H1 (cell line): ENCODE results near the gene XIRP1. TPM values are rescaled to one million over a fixed set of nuclear protein-coding genes. Genes with fewer than 3 reads are reported as not detected.
A peak's percentile ranks its signal among the peaks of the same experiment; 100 is the strongest.

ENCODE experiments used
- CTCF ChIA-PET: fragments of 300-600 bp; sonication (Branson Sonifier 250); formaldehyde crosslinking; loops from one replicate; lab custom pipeline; 2021; ENCODE audit not compliant: partially characterized antibody; lab: Charles Lee
- POLR2A ChIA-PET: fragments of 300-600 bp; sonication (Branson Sonifier 250); formaldehyde crosslinking; loops from one replicate; lab custom pipeline; 2021; ENCODE audit warnings: inconsistent platforms; ENCODE audit not compliant: partially characterized antibody; lab: Charles Lee
- DNase-seq, 2 experiments: peaks; one replicate each; pipeline versions ENCODE4 v3.0.0 to v3.0.0-alpha.2; 2010 to 2022; ENCODE audit warnings: low spot score in 2 of 2, low read depth in 1 of 2, mixed read lengths in 1 of 2
- FAIRE-seq: peaks from 2 replicates; lab custom pipeline; 2011; peaks lifted over from hg19 to GRCh38; lab: Jason Lieb, UNC
- H2AFZ ChIP-seq: 2 replicates; pipeline ENCODE4 v1.8.1; 2012; ENCODE audit warnings: low read length, inconsistent platforms
- H2AK5ac ChIP-seq: 2 replicates; pipeline ENCODE4 v1.6.1; 2013; ENCODE audit warnings: low read depth, low read length
- H2BK120ac ChIP-seq: replicated peaks from 2 replicates; pipeline ENCODE3; 2013; ENCODE audit warnings: low read depth, low read length, inconsistent platforms
- H2BK12ac ChIP-seq: 2 replicates; pipeline ENCODE4 v1.6.1; 2013; ENCODE audit warnings: low read depth, low read length
- H2BK15ac ChIP-seq: 2 replicates; pipeline ENCODE4 v1.6.1; 2013; ENCODE audit warnings: low read length
- H2BK20ac ChIP-seq: 2 replicates; pipeline ENCODE4 v1.6.1; 2013; ENCODE audit warnings: low read length
- H2BK5ac ChIP-seq: 2 replicates; pipeline ENCODE4 v1.6.1; 2013; ENCODE audit warnings: low read depth, low read length
- H3K14ac ChIP-seq: 2 replicates; pipeline ENCODE4 v1.6.1; 2013; ENCODE audit warnings: inconsistent platforms; ENCODE audit not compliant: insufficient read length
- H3K18ac ChIP-seq: 2 replicates; pipeline ENCODE4 v1.6.1; 2013; ENCODE audit warnings: low read length; ENCODE audit errors: extremely low read depth
- H3K23ac ChIP-seq: 2 replicates; pipeline ENCODE4 v1.6.1; 2013; ENCODE audit warnings: inconsistent platforms; ENCODE audit not compliant: insufficient read length
- H3K23me2 ChIP-seq: 2 replicates; pipeline ENCODE4 v1.6.1; 2013; ENCODE audit warnings: low read depth, low read length
- H3K27ac ChIP-seq: 2 replicates; pipeline ENCODE4 v1.6.1; 2011; ENCODE audit warnings: low read depth, low read length, inconsistent platforms
- H3K27me3 ChIP-seq, 4 experiments: replicated peaks in 1 of 4; 1 replicate in 1 of 4; 2 replicates in 3 of 4; pipeline versions ENCODE4 v1.6.1 to v1.8.1; 2011 to 2013; ENCODE audit warnings: low read length in 3 of 4, mild to moderate bottlenecking in 3 of 4, inconsistent platforms in 2 of 4, mixed read lengths in 2 of 4, moderate library complexity in 1 of 4; ENCODE audit not compliant: control insufficient read depth in 3 of 4, insufficient read depth in 3 of 4; ENCODE audit errors: extremely low read depth in 1 of 4
- H3K36me3 ChIP-seq, 4 experiments: 2 replicates each; pipeline versions ENCODE4 v1.6.1 to v1.8.1; 2011 to 2013; ENCODE audit warnings: mild to moderate bottlenecking in 4 of 4, low read length in 3 of 4, moderate library complexity in 2 of 4, control low read depth in 1 of 4, inconsistent platforms in 1 of 4; ENCODE audit not compliant: insufficient read depth in 4 of 4, control insufficient read depth in 2 of 4
- H3K4ac ChIP-seq: replicated peaks from 2 replicates; pipeline ENCODE3; 2013; ENCODE audit warnings: low read length, low read depth, mixed read lengths, inconsistent platforms; ENCODE audit not compliant: insufficient read length
- H3K4me1 ChIP-seq, 4 experiments: replicated peaks in 1 of 4; 1 replicate in 1 of 4; 2 replicates in 3 of 4; pipeline versions ENCODE4 v1.6.1 to v1.8.1; 2011 to 2013; ENCODE audit warnings: low read length in 3 of 4, inconsistent platforms in 2 of 4, mixed read lengths in 1 of 4; ENCODE audit not compliant: insufficient read depth in 4 of 4, control insufficient read depth in 3 of 4
- H3K4me2 ChIP-seq, 2 experiments: 2 replicates each; pipeline versions ENCODE4 v1.6.1 to v1.8.1; 2011 to 2013; ENCODE audit warnings: low read depth in 2 of 2, low read length in 2 of 2, control low read depth in 1 of 2, inconsistent platforms in 1 of 2, mild to moderate bottlenecking in 1 of 2; ENCODE audit not compliant: insufficient read depth in 1 of 2
- H3K4me3 ChIP-seq, 4 experiments: fragments of 200-600, 300-600 bp in 1 of 4; sonication (generic), shearing (Covaris generic), sonication (Bioruptor Twin) in 1 of 4; 2 replicates each; pipeline versions ENCODE4 v1.5.1 to v1.8.1; 2011 to 2016; ENCODE audit warnings: low read length in 4 of 4, low read depth in 3 of 4, control low read depth in 2 of 4, inconsistent platforms in 2 of 4, mild to moderate bottlenecking in 2 of 4, mixed read lengths in 1 of 4, moderate library complexity in 1 of 4; ENCODE audit not compliant: insufficient read depth in 2 of 4; ENCODE audit errors: extremely low read depth in 1 of 4
- H3K56ac ChIP-seq: replicated peaks from 2 replicates; pipeline ENCODE3; 2013; ENCODE audit warnings: low read depth, mild to moderate bottlenecking, mixed read lengths, low read length, inconsistent platforms; ENCODE audit not compliant: insufficient read length
- H3K79me1 ChIP-seq: 2 replicates; pipeline ENCODE4 v1.6.1; 2013; ENCODE audit warnings: low read depth, low read length, control low read depth
- H3K79me2 ChIP-seq, 2 experiments: 2 replicates each; pipeline versions ENCODE4 v1.6.1 to v1.8.1; 2012 to 2013; ENCODE audit warnings: low read length in 2 of 2, mild to moderate bottlenecking in 2 of 2, inconsistent platforms in 1 of 2; ENCODE audit not compliant: insufficient read depth in 2 of 2, control insufficient read depth in 1 of 2
- H3K9ac ChIP-seq, 4 experiments: replicated peaks in 1 of 4; 1 replicate in 1 of 4; 2 replicates in 3 of 4; pipeline versions ENCODE4 v1.6.1 to v1.8.1; 2011 to 2013; ENCODE audit warnings: low read depth in 3 of 4, low read length in 3 of 4, control low read depth in 2 of 4, mild to moderate bottlenecking in 2 of 4, moderate library complexity in 2 of 4, inconsistent platforms in 1 of 4; ENCODE audit errors: extremely low read depth in 1 of 4
- H3K9me3 ChIP-seq, 2 experiments: 2 replicates each; pipeline versions ENCODE4 v1.6.1 to v1.8.1; 2012 to 2013; ENCODE audit warnings: mild to moderate bottlenecking in 2 of 2, moderate library complexity in 2 of 2, control low read depth in 1 of 2, inconsistent platforms in 1 of 2, low read depth in 1 of 2, low read length in 1 of 2, mixed read lengths in 1 of 2; ENCODE audit not compliant: insufficient read depth in 2 of 2
- H4K20me1 ChIP-seq, 2 experiments: replicated peaks in 1 of 2; 2 replicates each; pipeline versions ENCODE3 to v1.8.1; 2011 to 2013; ENCODE audit warnings: inconsistent platforms in 2 of 2, low read length in 2 of 2, mild to moderate bottlenecking in 1 of 2; ENCODE audit not compliant: insufficient read depth in 2 of 2, control insufficient read depth in 1 of 2
- H4K5ac ChIP-seq: 2 replicates; pipeline ENCODE4 v1.6.1; 2013; ENCODE audit warnings: low read length, low read depth, mixed read lengths, inconsistent platforms; ENCODE audit not compliant: insufficient read length
- H4K8ac ChIP-seq: 2 replicates; pipeline ENCODE4 v1.8.0; 2013; ENCODE audit warnings: mild to moderate bottlenecking, moderate library complexity, low read length, inconsistent platforms; ENCODE audit not compliant: insufficient read depth; ENCODE audit errors: extremely low read depth
- H4K91ac ChIP-seq: replicated peaks from 2 replicates; pipeline ENCODE3; 2013; ENCODE audit warnings: low read length, mixed read lengths, inconsistent platforms; ENCODE audit not compliant: insufficient read length
- CTCF ChIP-seq, 3 experiments: IDR thresholded peaks; 1 replicate in 2 of 3; 2 replicates in 1 of 3; pipeline versions ENCODE4 v1.5.1 to v1.6.1; 2011; ENCODE audit warnings: low read length in 3 of 3, mild to moderate bottlenecking in 3 of 3, inconsistent platforms in 2 of 3, low read depth in 1 of 3, moderate library complexity in 1 of 3; ENCODE audit not compliant: insufficient read depth in 1 of 3; ENCODE audit errors: control extremely low read depth in 1 of 3
- RBBP5 ChIP-seq: IDR thresholded peaks from 2 replicates; pipeline ENCODE4 v1.7.1; 2012; ENCODE audit warnings: low read depth, mild to moderate bottlenecking, inconsistent platforms, low read length, moderate library complexity, borderline replicate concordance
- WGBS, 2 experiments: shearing (Covaris generic) in 1 of 2; methylation state at CpG; one replicate each; pipeline versions ENCODE4 v1.1.6 to v1.1.7; 2013 to 2015; ENCODE audit warnings: low lambda C conversion rate in 2 of 2, mixed read lengths in 2 of 2, inconsistent platforms in 1 of 2, low coverage in 1 of 2, missing lambda C conversion rate in 1 of 2; ENCODE audit not compliant: insufficient replicate concordance in 2 of 2, insufficient coverage in 1 of 2, insufficient read length in 1 of 2; ENCODE audit errors: extremely low coverage in 1 of 2, missing lambda C conversion rate in 1 of 2; 5-methylcytosine and 5-hydroxymethylcytosine counted together
- polyA plus RNA-seq, 7 experiments: library from polyadenylated mRNA; depleted of rRNA in 3 of 7; stranded (reverse) in 5 of 7; unstranded in 2 of 7; fragments of >200 nt in 5 of 7; fragments of 200-250 nt in 2 of 7; gene quantifications; 1 replicate in 5 of 7; 2 replicates in 1 of 7; 4 replicates in 1 of 7; pipeline versions ENCODE4 v1.2.1 to v1.2.3, GENCODE V29; 2011 to 2013; ENCODE audit warnings: missing spikeins in 2 of 7, mixed read lengths in 2 of 7
- total RNA-seq: library from RNA; stranded (reverse); fragmentation: NEBNext Ultra II Directional; extraction: Animal tissue kit (Norgen Biotek cat#: 25700); gene quantifications from 2 replicates; pipeline ENCODE4 v1.2.1, GENCODE V29; 2021

Gene XIRP1
- total and polyA plus RNA-seq, 2 of the 8 experiments (the other 6 are each of a cell fraction or from before 2014, with no cell fraction given): not detected

GRCh38 chr3:39185959-39186691 is 6.3 kb downstream of the XIRP1 start:
- FAIRE-seq (no peak), DNase-seq (no peak)
- 89% methylated on average over 12 of the region's 14 CpGs; no CpG with 5 or more reads in 1 of the 2 experiments for WGBS, 2 experiments
- Histone ChIP-seq H3K56ac (no peak overlapping the region), H2BK20ac (no peak overlapping the region), H3K18ac (no peak overlapping the region), H4K5ac (no peak overlapping the region), H3K4me3 (no peak overlapping the region), H3K36me3 (no peaks in the 10 kb centered on the region), H2BK120ac (no peak overlapping the region), H4K20me1 (no peaks in the 10 kb centered on the region), H2BK15ac (no peak overlapping the region), H2AK5ac (no peak overlapping the region), H4K8ac (peak overlapping the region; percentile 29), H3K27me3 (no peaks in the 10 kb centered on the region), H3K79me1 (no peaks in the 10 kb centered on the region), H2BK5ac (no peak overlapping the region), H3K9ac (no peak overlapping the region), H3K4me1 (peaks cover 0 to 7% (median 5%) of the 10 kb centered on the region in 4 experiments; a peak in 5 of 7 replicates), H3K27ac (no peak overlapping the region), H4K91ac (no peak overlapping the region)
- TF ChIP-seq CTCF (IDR thresholded peaks at IDR 0.05; ENCODE audit: control extremely low read depth in 1 of 3, insufficient read depth in 1 of 3, low read depth in 1 of 3, low read length in 3 of 3) (no peak), RBBP5 (no peak)
- TF ChIP-seq, all 59 proteins: peak for 0
- Histone ChIP-seq H3K9me3 (no peaks in the 10 kb centered on the region), H3K4ac (no peak overlapping the region), H2AFZ (no peak overlapping the region), H3K23me2 (no peaks in the 10 kb centered on the region), H3K79me2 (no peaks in the 10 kb centered on the region), H3K14ac (no peak overlapping the region), H2BK12ac (no peak overlapping the region), H3K4me2 (no peak overlapping the region), H3K23ac (no peak overlapping the region)
- POLR2A ChIA-PET: interaction anchor here (2.6 kb wide), 1 partner anchor 60 kb away, joined by 5 read pairs; no protein-coding TSS in a partner anchor
- CTCF ChIA-PET: interaction anchor here (1.2 to 18.0 kb wide), 8 partner anchors 10 to 155 kb away, joined by 3 to 767 read pairs (median 12); partner anchors contain the start of genes CX3CR1, GORASP1 and TTC21A
